Suprapubic skin (tissue), 4 donors: ENCODE data around the gene UNKL.

ENCODE experiments used
- EP300 ChIP-seq: sonication (generic); formaldehyde crosslinking; IDR thresholded peaks from one replicate; pipeline ENCODE4 v1.6.1; 2017; ENCODE audit warnings: antibody characterized with exemption
- POLR2AphosphoS5 ChIP-seq, 3 donors: sonication (generic); formaldehyde crosslinking; IDR thresholded peaks; one replicate each; pipeline ENCODE4 v1.6.1; 2017; ENCODE audit warnings: antibody characterized with exemption in 3 of 3
- TF ChIP-seq, protein P1 (sequence below), 2 donors: fragments of 200-600 bp in 1 of 2; fragments of 450-650 bp in 1 of 2; sonication (generic) in 1 of 2; IDR thresholded peaks; one replicate each; pipeline ENCODE4 v1.5.1; 2016 to 2019; ENCODE audit warnings: antibody characterized with exemption in 2 of 2, mild to moderate bottlenecking in 1 of 2, moderate library complexity in 1 of 2

DNA sequence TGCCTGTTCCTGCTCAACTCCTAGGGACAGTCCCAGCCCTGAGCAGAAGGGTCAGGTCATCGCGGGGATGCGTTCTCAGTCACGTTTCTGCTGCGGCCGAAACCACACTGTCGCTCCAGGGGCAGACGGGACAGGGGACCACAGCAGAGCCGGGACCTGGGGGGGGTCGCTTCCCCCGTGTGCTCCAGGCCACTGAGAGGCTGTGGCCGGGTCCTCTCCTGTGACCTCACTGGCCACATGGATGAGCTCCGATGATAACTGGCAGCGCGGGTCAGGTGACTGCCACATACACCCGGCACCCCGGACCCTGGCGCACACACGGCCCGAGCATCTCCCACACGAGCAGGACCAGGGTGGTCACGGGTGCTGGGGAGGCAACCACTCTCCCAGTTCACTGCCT, 50.0 kb downstream of the UNKL start:
- TF ChIP-seq, protein P1, sequence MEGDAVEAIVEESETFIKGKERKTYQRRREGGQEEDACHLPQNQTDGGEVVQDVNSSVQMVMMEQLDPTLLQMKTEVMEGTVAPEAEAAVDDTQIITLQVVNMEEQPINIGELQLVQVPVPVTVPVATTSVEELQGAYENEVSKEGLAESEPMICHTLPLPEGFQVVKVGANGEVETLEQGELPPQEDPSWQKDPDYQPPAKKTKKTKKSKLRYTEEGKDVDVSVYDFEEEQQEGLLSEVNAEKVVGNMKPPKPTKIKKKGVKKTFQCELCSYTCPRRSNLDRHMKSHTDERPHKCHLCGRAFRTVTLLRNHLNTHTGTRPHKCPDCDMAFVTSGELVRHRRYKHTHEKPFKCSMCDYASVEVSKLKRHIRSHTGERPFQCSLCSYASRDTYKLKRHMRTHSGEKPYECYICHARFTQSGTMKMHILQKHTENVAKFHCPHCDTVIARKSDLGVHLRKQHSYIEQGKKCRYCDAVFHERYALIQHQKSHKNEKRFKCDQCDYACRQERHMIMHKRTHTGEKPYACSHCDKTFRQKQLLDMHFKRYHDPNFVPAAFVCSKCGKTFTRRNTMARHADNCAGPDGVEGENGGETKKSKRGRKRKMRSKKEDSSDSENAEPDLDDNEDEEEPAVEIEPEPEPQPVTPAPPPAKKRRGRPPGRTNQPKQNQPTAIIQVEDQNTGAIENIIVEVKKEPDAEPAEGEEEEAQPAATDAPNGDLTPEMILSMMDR (IDR thresholded peaks at IDR 0.05) = no peak
- no peak for TF ChIP-seq POLR2AphosphoS5 (IDR thresholded peaks at IDR 0.05)
- TF ChIP-seq EP300 = no peak
